ENCODE results near the gene FLT4.
A peak's percentile ranks its signal among the peaks of the same experiment; 100 is the strongest.
"Not testable (repeated sequence)": the region's sequence is repeated elsewhere in the genome, so short reads cannot be mapped to it uniquely, and the experiment has no call there.

The FLT4 gene

GRCh38 chr5:180668835-180669596, 19.6 kb upstream of the FLT4 start:
- peaks cover 13% of the 10 kb centered on the region for H3K27me3 ChIP-seq (ENCODE audit: control insufficient read depth, insufficient read depth, low read length)
- no peak overlapping the region for H3K9ac ChIP-seq (ENCODE audit: low read depth, low read length)
- H3K9me3 ChIP-seq (ENCODE audit: control insufficient read depth, insufficient read depth, low read length) = no peaks in the 10 kb centered on the region
- no peaks in the 10 kb centered on the region for H3K4me1 ChIP-seq (ENCODE audit: control insufficient read depth, insufficient read depth, low read length)
- no peak overlapping the region for H3K4me3 ChIP-seq (ENCODE audit: low read depth, low read length)
- H3K36me3 ChIP-seq (ENCODE audit: control insufficient read depth, insufficient read depth, low read length) = no peaks in the 10 kb centered on the region

GRCh38 chr5:180666812-180667211, 17.4 kb upstream of the FLT4 start:
- Histone ChIP-seq H3K4me1 (ENCODE audit: control insufficient read depth, insufficient read depth, low read length) (no peaks in the 10 kb centered on the region), H3K36me3 (ENCODE audit: control insufficient read depth, insufficient read depth, low read length) (no peaks in the 10 kb centered on the region), H3K27me3 (ENCODE audit: control insufficient read depth, insufficient read depth, low read length) (no peaks in the 10 kb centered on the region), H3K4me3 (ENCODE audit: low read depth, low read length) (no peak overlapping the region), H3K9me3 (ENCODE audit: control insufficient read depth, insufficient read depth, low read length) (no peaks in the 10 kb centered on the region), H3K9ac (ENCODE audit: low read depth, low read length) (no peak overlapping the region)

- Histone ChIP-seq H3K9me3 (ENCODE audit: control insufficient read depth, insufficient read depth, low read length) (no peaks in the 10 kb centered on the region), H3K27me3 (ENCODE audit: control insufficient read depth, insufficient read depth, low read length) (no peaks in the 10 kb centered on the region), H3K4me1 (ENCODE audit: control insufficient read depth, insufficient read depth, low read length) (no peaks in the 10 kb centered on the region), H3K4me3 (ENCODE audit: low read depth, low read length) (no peak overlapping the region), H3K9ac (ENCODE audit: low read depth, low read length) (no peak overlapping the region), H3K36me3 (ENCODE audit: control insufficient read depth, insufficient read depth, low read length) (no peaks in the 10 kb centered on the region)
Observed at GRCh38 chr5:180665682-180666404, 16.4 kb upstream of the FLT4 start.

GRCh38 chr5:180658774-180659564, 9.6 kb upstream of the FLT4 start:
- H3K4me3 ChIP-seq (ENCODE audit: low read depth, low read length) = peak overlapping the region; percentile 39

GRCh38 chr5:180655243-180655642, 5.8 kb upstream of the FLT4 start:
- not testable (repeated sequence) for H3K9ac ChIP-seq (ENCODE audit: low read depth, low read length); H3K4me3 ChIP-seq (ENCODE audit: low read depth, low read length); H3K9me3 ChIP-seq (ENCODE audit: control insufficient read depth, insufficient read depth, low read length); H3K4me1 ChIP-seq (ENCODE audit: control insufficient read depth, insufficient read depth, low read length); H3K36me3 ChIP-seq (ENCODE audit: control insufficient read depth, insufficient read depth, low read length)
- H3K27me3 ChIP-seq (ENCODE audit: control insufficient read depth, insufficient read depth, low read length) = peaks cover 17% of the 10 kb centered on the region

More at GRCh38 chr5:180658774-180659564, 9.6 kb upstream of the FLT4 start:
- Histone ChIP-seq H3K4me1 (ENCODE audit: control insufficient read depth, insufficient read depth, low read length) (no peaks in the 10 kb centered on the region), H3K9me3 (ENCODE audit: control insufficient read depth, insufficient read depth, low read length) (no peaks in the 10 kb centered on the region), H3K27me3 (ENCODE audit: control insufficient read depth, insufficient read depth, low read length) (peaks cover 4% of the 10 kb centered on the region), H3K9ac (ENCODE audit: low read depth, low read length) (no peak overlapping the region), H3K36me3 (ENCODE audit: control insufficient read depth, insufficient read depth, low read length) (no peaks in the 10 kb centered on the region)

- Histone ChIP-seq H3K27me3 (ENCODE audit: control insufficient read depth, insufficient read depth, low read length) (peaks cover 29% of the 10 kb centered on the region), H3K4me3 (ENCODE audit: low read depth, low read length) (no peak overlapping the region), H3K9me3 (ENCODE audit: control insufficient read depth, insufficient read depth, low read length) (no peaks in the 10 kb centered on the region), H3K36me3 (ENCODE audit: control insufficient read depth, insufficient read depth, low read length) (no peaks in the 10 kb centered on the region), H3K9ac (ENCODE audit: low read depth, low read length) (no peak overlapping the region), H3K4me1 (ENCODE audit: control insufficient read depth, insufficient read depth, low read length) (no peaks in the 10 kb centered on the region)
Observed at GRCh38 chr5:180652771-180653170, 3.4 kb upstream of the FLT4 start.

GRCh38 chr5:180652346-180652745, 2.9 kb upstream of the FLT4 start:
- no peak overlapping the region for H3K4me3 ChIP-seq (ENCODE audit: low read depth, low read length)
- H3K4me1 ChIP-seq (ENCODE audit: control insufficient read depth, insufficient read depth, low read length) = no peaks in the 10 kb centered on the region
- peaks cover 32% of the 10 kb centered on the region for H3K27me3 ChIP-seq (ENCODE audit: control insufficient read depth, insufficient read depth, low read length)
- H3K9ac ChIP-seq (ENCODE audit: low read depth, low read length) = no peak overlapping the region
- no peaks in the 10 kb centered on the region for H3K36me3 ChIP-seq (ENCODE audit: control insufficient read depth, insufficient read depth, low read length)
- H3K9me3 ChIP-seq (ENCODE audit: control insufficient read depth, insufficient read depth, low read length) = no peaks in the 10 kb centered on the region

GRCh38 chr5:180648658-180649296, 623 bp downstream of the FLT4 start:
- peak overlapping the region; percentile 61 for H3K4me3 ChIP-seq (ENCODE audit: low read depth, low read length)
- H3K4me1 ChIP-seq (ENCODE audit: control insufficient read depth, insufficient read depth, low read length) = no peaks in the 10 kb centered on the region
- peaks cover 39% of the 10 kb centered on the region for H3K27me3 ChIP-seq (ENCODE audit: control insufficient read depth, insufficient read depth, low read length)
- H3K9ac ChIP-seq (ENCODE audit: low read depth, low read length) = no peak overlapping the region
- H3K36me3 ChIP-seq (ENCODE audit: control insufficient read depth, insufficient read depth, low read length) = no peaks in the 10 kb centered on the region
- no peaks in the 10 kb centered on the region for H3K9me3 ChIP-seq (ENCODE audit: control insufficient read depth, insufficient read depth, low read length)

GRCh38 chr5:180647941-180648500, 1.4 kb downstream of the FLT4 start:
- Histone ChIP-seq H3K36me3 (ENCODE audit: control insufficient read depth, insufficient read depth, low read length) (no peaks in the 10 kb centered on the region), H3K4me3 (ENCODE audit: low read depth, low read length) (peak overlapping the region; percentile 61), H3K9me3 (ENCODE audit: control insufficient read depth, insufficient read depth, low read length) (no peaks in the 10 kb centered on the region), H3K27me3 (ENCODE audit: control insufficient read depth, insufficient read depth, low read length) (peaks cover 39% of the 10 kb centered on the region), H3K4me1 (ENCODE audit: control insufficient read depth, insufficient read depth, low read length) (no peaks in the 10 kb centered on the region), H3K9ac (ENCODE audit: low read depth, low read length) (no peak overlapping the region)

GRCh38 chr5:180647465-180647864, 1.9 kb downstream of the FLT4 start:
- Histone ChIP-seq H3K4me1 (ENCODE audit: control insufficient read depth, insufficient read depth, low read length) (no peaks in the 10 kb centered on the region), H3K27me3 (ENCODE audit: control insufficient read depth, insufficient read depth, low read length) (peaks cover 36% of the 10 kb centered on the region), H3K4me3 (ENCODE audit: low read depth, low read length) (no peak overlapping the region), H3K9ac (ENCODE audit: low read depth, low read length) (no peak overlapping the region), H3K36me3 (ENCODE audit: control insufficient read depth, insufficient read depth, low read length) (no peaks in the 10 kb centered on the region), H3K9me3 (ENCODE audit: control insufficient read depth, insufficient read depth, low read length) (no peaks in the 10 kb centered on the region)

- H3K9ac ChIP-seq (ENCODE audit: low read depth, low read length) = no peak overlapping the region
- H3K4me1 ChIP-seq (ENCODE audit: control insufficient read depth, insufficient read depth, low read length) = no peaks in the 10 kb centered on the region
- peaks cover 34% of the 10 kb centered on the region for H3K27me3 ChIP-seq (ENCODE audit: control insufficient read depth, insufficient read depth, low read length)
- no peak overlapping the region for H3K4me3 ChIP-seq (ENCODE audit: low read depth, low read length)
- H3K36me3 ChIP-seq (ENCODE audit: control insufficient read depth, insufficient read depth, low read length) = no peaks in the 10 kb centered on the region
- H3K9me3 ChIP-seq (ENCODE audit: control insufficient read depth, insufficient read depth, low read length) = no peaks in the 10 kb centered on the region
Observed at GRCh38 chr5:180646963-180647305, 2.5 kb downstream of the FLT4 start.

Measured in iPS-15b (cell line).